ENCODE measurements around the gene OR5AK2.

OR5AK2 gene

DNA sequence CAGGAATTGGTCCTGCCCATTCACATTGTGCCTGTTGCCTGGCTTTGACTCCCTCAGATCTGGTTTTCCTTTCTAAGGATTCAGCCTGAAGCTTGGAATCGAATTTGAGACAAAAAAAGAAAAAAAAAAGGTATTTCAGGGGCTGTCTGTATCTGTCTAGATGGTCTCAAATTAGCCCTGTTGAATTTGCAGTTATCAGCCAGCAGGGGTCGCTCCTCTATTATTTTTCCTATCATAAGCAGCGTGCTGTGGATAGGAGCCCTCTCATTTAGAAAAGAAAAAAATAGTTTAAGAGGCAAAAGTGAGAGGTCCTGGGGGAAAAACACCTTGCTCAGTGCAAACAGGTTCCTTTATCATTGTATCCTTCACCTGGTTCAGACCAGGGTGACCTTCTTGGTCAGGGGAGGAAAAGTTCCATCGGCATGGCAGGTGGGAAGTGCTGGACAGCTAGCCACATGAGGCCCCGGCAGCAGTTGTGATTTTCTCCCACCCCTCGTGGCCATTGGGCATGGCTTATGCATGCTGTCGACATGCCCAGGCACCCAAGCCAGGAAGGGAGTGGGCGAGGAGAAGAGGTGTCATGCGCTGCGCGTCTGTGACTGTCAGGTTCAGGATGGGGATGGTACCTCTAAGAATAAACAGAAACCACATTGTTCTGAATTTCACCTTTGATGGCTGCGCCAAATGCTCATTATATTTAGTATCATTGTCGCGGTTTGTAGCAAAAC is 13.1 kb downstream of the OR5AK2 start:
- Histone ChIP-seq H3K4me3 (ENCODE audit: low read length) (no peak overlapping the region), H3K27ac (ENCODE audit: low read depth, low read length) (no peak overlapping the region), H3K9ac (ENCODE audit: low read depth, low read length) (no peak overlapping the region), H3K4me1 (ENCODE audit: insufficient read depth, low read length) (no peaks in the 10 kb centered on the region), H3K27me3 (ENCODE audit: insufficient read depth, low read length) (no peaks in the 10 kb centered on the region), H3K36me3 (ENCODE audit: insufficient read depth, low read length) (no peaks in the 10 kb centered on the region), H3K9me3 (ENCODE audit: insufficient read depth, low read depth, low read length) (peaks cover 27% of the 10 kb centered on the region)
- 81% methylated on average over 14 of the region's 14 CpGs for WGBS

DNA sequence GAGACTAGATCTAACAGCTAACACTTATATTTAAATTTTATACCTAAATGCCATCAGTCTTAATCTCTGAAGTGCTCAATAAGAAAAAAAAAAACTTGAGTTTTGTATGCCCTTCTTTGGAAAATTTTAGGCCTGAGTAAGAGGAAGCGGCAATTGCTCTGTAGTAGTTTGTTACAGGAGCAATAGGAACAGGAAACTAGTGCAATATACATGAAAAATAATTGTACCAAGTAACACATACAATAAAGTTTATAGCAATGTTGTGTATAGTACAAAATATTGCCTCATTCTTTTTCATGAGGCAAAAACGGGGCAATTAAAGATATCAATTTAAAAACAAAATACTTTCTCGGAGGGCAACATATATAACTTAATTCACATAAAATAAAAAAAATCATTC is 19.7 kb downstream of the OR5AK2 start:
- Histone ChIP-seq H3K27me3 (ENCODE audit: insufficient read depth, low read length) (no peaks in the 10 kb centered on the region), H3K9me3 (ENCODE audit: insufficient read depth, low read depth, low read length) (no peaks in the 10 kb centered on the region), H3K4me3 (ENCODE audit: low read length) (no peak overlapping the region), H3K36me3 (ENCODE audit: insufficient read depth, low read length) (no peaks in the 10 kb centered on the region), H3K27ac (ENCODE audit: low read depth, low read length) (no peak overlapping the region), H3K9ac (ENCODE audit: low read depth, low read length) (no peak overlapping the region), H3K4me1 (ENCODE audit: insufficient read depth, low read length) (no peaks in the 10 kb centered on the region)
- 100% methylated on average over 2 of the region's 3 CpGs for WGBS

DNA sequence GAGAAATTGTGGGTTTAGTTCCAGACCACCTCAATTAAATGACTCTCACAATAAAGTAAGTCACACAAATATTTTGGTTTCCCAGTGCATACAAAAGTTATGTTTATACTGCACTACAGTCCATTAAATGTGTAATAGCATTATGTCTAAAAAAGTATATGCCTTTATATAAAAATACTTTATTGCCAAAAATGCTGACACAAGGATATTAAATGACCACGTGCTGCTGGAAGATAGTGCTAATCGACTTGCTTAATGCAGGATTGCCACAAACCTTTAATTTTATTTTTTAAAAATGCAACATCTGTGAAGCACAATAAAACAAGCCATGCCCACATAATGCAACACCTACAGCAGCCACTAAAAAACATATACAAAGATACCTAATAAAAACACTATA is 27.0 kb downstream of the OR5AK2 start:
- Histone ChIP-seq H3K36me3 (ENCODE audit: insufficient read depth, low read length) (no peaks in the 10 kb centered on the region), H3K4me3 (ENCODE audit: low read length) (no peak overlapping the region), H3K9me3 (ENCODE audit: insufficient read depth, low read depth, low read length) (no peaks in the 10 kb centered on the region), H3K27ac (ENCODE audit: low read depth, low read length) (no peak overlapping the region), H3K9ac (ENCODE audit: low read depth, low read length) (no peak overlapping the region), H3K4me1 (ENCODE audit: insufficient read depth, low read length) (no peaks in the 10 kb centered on the region), H3K27me3 (ENCODE audit: insufficient read depth, low read length) (no peaks in the 10 kb centered on the region)
- 91% methylated on average over 2 of the region's 2 CpGs for WGBS

DNA sequence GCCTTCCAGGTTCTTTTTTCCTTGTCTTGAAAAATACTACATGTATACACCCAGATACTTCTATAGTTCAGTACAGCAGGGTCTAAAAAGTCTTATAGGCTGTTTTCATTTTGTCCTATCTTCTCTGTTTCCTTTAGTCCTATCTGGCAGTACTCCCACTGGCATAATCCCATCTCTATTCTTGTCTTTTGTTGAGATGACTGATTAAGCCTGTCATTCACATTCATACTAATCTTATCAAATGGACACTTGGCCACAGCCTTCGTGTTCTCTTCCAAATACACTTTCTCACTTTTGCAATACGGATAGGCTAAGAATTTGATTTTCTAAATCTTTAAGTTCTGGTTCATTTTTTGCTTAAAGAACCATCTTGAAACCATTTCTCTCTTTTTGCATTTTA is 42.8 kb downstream of the OR5AK2 start:
- H3K9ac ChIP-seq (ENCODE audit: low read depth, low read length), result no peak overlapping the region
- no peaks in the 10 kb centered on the region for H3K36me3 ChIP-seq (ENCODE audit: insufficient read depth, low read length)
- H3K4me1 ChIP-seq (ENCODE audit: insufficient read depth, low read length), result no peaks in the 10 kb centered on the region
- H3K9me3 ChIP-seq (ENCODE audit: insufficient read depth, low read depth, low read length), result no peaks in the 10 kb centered on the region
- no peaks in the 10 kb centered on the region for H3K27me3 ChIP-seq (ENCODE audit: insufficient read depth, low read length)
- no peak overlapping the region for H3K4me3 ChIP-seq (ENCODE audit: low read length)
- H3K27ac ChIP-seq (ENCODE audit: low read depth, low read length), result no peak overlapping the region
- WGBS, result 97% methylated on average over 2 of the region's 2 CpGs
